CD4-positive, alpha-beta T cell treated with Interleukin-15 for 4 hours (primary cell): ENCODE results near the gene SIRT4.
A peak's percentile ranks its signal among the peaks of the same experiment; 100 is the strongest.

Experiments used
- DNase-seq: peaks from one replicate; pipeline ENCODE4 v3.0.0-alpha.2; 2020; ENCODE audit warnings: low spot score

Gene SIRT4

DNA sequence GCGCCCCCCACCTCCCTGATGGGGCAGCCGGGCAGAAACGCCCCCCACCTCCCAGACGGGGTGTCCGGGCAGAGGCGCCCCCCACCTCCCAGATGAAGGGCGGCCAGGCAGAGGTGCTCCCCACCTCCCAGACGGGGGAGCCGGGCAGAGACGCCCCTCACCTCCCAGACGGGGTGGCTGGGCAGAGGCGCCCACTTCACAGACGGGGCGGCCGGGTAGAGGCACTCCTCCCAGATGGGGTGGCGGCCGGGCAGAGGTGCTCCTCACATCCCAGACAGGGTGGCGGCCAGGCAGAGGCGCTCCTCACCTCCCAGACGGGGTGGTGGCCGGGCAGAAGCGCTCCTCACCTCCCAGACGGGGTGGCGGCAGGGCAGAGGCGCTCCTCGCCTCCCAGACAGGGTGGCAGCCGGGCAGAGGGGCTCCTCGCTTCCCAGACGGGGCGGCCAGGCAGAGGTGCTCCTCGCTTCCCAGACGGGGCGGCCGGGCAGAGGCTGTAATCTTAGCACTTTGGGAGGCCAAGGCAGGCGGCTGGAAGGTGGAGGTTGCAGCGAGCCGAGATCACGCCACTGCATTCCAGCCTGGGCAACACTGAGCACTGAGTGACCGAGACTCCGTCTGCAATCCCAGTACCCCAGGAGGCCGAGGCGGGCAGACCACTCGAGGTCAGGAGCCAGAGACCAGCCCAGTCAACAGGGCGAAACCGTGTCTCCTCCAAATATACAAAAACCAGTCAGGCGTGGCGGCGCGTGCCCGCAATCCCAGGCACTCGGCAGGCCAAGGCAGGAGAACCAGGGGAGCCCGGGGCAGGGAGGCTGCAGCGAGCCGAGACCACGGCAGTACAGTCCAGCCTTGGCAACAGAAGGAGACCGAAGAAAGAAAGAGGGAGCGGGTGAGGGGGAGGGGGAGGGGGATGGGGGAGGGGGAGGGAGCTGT is 23.7 kb upstream of the SIRT4 start:
- DNase-seq, result no peak

GRCh38 chr12:120283318-120283717 is 18.8 kb upstream of the SIRT4 start:
- no peak for DNase-seq

GRCh38 chr12:120284381-120284780 is 17.7 kb upstream of the SIRT4 start:
- no peak for DNase-seq

DNA sequence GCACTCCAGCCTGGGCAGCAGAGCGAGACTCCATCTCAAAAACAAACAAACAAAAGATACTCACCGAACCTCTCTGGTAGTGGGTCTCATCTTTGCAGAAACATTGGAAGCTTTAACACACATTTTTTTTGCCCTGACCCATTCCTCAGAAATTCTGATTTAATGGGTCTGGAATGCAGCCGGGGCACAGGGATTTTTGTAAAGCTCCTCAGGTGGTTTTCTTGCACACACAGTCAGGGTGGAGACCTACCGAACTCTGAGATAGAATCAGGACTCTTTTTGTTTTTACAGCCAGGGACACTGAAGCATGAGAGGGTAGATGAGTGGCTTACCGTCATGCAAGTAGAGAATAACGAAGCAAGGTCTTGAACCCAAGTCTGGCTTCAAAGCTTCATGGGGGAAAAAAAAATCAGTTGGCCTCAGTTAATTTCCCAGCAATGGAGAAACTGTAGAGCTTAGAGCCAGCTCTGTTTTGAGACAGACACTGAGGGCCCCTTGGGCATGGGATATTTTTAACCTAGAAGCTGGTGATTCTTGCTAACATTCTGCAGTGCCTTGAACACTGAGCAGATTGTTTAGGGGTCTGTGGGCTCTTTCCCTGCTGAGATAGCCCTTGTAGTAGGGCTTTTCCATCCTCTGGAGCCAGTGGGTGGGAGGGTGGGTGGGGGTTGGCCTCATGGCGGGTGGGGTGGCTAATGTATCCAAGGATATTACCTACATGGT is 15.2 kb upstream of the SIRT4 start:
- DNase-seq, result no peak

- no peak for DNase-seq
Measured at GRCh38 chr12:120287491-120287890, 14.6 kb upstream of the SIRT4 start.

GRCh38 chr12:120290609-120291305 is 11.4 kb upstream of the SIRT4 start:
- peak; percentile 3 for DNase-seq

DNA sequence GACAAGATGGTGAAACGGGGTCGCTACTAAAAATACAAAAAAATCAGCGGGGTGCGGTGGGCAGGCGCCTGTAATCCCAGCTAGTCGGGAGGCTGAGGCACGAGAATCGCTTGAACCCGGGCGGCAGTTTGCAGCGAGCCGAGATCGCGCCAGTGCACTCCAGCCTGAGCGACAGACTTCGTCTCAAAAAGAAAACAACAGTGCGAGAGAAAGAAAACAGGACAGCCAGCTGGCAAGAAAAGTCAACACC is 9.8 kb upstream of the SIRT4 start:
- DNase-seq, result no peak

- DNase-seq, result peak; percentile 82
Measured at GRCh38 chr12:120292661-120293531, 9.2 kb upstream of the SIRT4 start, which contains the start of gene RNU4-1. TSS of gene RNU4-1 (minus strand) at chr12:120293237.

- no peak for DNase-seq
Measured at GRCh38 chr12:120314220-120314619, 12.1 kb downstream of the SIRT4 start.

DNA sequence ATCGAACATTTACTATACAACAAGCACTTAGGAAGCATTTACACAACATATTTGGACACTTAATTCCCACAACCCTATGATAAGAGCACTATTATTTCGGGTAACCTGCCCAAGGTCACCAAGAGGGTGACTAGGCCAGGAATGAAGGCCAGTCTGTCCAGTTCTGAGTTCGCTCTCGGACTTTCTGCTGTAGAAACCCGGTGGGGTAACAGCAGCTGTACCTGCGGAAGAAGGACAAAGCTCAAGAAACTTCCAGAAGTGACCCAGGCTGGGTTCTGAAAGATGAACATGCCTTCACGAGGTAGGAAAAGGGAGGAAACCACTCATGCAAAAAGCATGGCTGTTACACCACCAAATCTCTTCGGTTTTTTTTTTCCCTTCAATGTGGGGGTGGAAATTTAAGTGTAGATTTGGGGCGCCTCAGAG is 14.7 kb downstream of the SIRT4 start:
- DNase-seq, result no peak

DNA sequence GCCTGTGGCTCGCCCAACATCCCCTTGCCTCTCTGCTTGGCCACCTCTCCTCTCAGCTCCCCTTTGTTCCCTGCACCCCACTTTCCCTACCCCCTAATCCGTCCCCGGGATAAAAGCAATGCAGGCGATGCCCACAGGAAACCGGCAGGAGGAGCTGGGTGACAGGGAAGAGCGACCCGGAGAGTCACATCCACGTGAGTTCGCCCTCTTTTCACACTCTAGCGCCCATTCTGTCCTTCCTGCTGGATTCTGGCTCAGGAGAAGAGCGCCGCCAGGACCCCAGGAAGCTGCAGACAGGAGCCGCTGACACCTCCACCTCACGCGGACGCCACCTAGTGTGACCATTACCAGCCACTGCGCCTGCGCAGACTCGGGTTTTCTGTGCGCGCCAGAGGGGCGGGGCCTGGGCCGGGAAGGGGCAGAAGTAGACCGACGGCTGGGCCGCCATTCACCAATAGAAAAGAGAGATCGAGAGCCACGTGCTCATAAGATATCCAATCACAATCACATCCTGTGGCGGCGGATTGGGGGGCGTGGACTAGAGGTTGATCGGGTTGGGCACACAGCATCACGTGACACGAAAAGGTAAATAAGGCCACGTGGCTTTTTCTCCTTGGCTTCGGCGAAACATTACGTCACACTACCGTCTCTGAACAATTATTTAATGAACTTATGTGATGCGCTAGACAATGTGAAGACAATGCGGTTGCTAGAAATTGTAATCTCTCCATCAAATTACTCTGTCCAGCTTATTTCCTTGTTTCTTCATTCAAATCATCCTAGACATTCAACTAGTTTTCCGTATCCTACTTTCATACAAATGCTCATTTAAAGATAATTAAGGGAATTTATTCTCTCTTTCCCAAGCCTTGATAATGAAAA is 15.3 kb downstream of the SIRT4 start:
- peak; percentile 100 for DNase-seq

DNA sequence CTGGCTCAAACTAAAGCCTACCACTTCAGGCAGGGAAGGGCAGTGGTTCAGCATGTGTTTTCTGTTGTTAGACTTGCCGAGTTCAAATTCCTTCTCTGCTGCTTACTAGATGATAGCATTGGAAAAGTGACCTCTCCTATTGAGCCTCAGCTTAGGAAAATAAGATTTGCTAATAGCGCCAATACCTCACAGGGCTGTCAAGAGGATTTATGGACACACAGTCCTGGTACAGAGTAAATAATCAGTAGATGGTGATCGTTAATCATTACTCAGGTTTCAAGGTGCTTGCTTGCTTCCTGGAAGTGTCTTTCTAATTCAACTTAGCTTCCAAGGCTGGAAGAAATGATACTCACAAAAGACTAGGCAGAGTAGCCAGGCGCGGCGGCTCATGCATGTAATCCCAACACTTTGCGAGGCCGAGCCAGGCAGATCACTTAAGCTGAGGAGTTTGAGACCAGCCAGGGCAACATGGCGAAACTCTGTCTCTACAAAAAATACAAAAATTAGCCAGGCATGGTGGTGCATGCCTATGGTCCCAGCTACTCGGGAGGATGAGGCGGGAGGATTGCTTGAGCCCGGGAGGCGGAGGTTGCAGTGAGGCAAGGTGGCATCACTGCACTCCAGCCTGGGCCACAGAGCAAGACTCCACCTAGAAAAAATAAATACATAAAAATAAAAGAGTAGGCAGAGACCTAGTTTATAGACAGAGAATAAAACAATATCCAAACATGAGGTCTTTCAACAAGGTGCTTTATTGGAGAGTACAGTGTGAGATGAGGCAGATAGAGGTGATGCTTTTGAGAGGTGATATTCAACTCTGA is 19.5 kb downstream of the SIRT4 start:
- DNase-seq, result no peak

GRCh38 chr12:120323772-120324171 is 21.7 kb downstream of the SIRT4 start:
- no peak for DNase-seq

DNA sequence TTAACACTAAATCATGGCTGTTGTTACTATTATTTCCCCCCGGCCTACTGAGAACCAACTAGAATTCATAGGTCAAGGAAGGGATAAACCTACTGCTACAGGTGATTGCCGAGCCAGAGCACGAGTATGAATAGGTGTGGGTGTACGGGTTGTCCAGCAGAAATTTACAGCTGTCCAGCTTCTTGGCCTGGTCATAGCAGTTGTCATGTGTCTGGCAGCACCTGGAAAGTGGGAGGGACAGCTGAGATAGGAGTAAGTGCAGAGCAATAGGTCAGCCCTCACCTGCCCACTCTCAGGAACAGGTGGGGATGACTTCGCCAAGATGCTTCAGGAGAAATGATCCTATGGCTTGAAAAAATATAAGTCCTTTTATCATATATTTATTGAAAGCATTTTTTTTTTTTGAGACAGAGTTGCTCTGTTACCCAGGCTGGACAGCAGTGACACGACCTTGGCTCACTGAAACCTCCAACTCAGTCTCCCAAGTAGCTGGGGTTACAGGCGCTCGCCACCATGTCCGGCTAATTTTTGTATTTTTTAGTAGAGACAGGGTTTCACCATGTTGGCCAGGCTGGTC is 22.8 kb downstream of the SIRT4 start:
- no peak for DNase-seq

- no peak for DNase-seq
Measured at GRCh38 chr12:120327593-120327992, 25.5 kb downstream of the SIRT4 start, which contains the start of gene PLA2G1B. TSS of gene PLA2G1B (minus strand) at chr12:120327779. CDS start at chr12:120327753, 26 bp downstream.

- no peak for DNase-seq
Measured at GRCh38 chr12:120328228-120328627, 26.1 kb downstream of the SIRT4 start.

- DNase-seq, result no peak
Measured at GRCh38 chr12:120331390-120331789, 29.3 kb downstream of the SIRT4 start.

DNA sequence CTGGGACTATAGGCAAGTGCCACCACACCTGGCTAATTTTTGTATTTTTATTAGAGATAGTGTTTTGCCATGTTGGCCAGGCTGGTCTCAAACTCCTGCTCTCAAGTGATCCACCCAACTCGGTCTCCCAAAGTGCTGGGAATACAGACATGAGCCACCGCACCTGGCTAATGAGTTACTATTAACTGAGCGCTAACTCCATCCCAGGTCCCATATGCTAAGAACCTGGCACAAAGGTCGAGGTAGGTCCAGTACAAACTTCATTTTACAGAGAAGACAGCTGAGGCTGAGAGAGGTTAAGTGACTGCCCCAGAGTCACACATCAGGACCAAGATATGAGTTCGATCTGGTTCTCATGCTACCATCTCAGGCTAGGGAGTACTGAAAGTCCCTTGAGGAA is 29.9 kb downstream of the SIRT4 start:
- DNase-seq, result no peak

DNA sequence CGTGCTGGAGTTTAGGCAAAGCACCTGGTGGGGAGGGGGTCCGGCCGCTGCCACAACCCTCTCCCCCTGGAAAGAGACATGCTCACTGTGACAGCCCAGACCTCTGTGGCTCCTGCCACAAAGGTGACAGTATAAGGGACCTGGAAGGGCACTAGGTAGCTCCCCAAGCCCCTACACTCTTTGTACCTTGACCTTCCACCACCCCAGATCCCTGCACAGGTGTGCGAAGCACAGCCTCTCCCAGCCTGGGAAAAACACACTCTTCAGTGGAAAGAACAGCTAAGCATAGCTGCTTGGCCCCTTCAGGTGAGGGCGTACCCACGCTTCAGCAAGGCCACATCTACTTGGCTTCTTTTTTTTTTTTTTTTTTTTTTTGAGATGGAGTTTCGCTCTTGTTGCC is 30.4 kb downstream of the SIRT4 start:
- no peak for DNase-seq
